ENCODE measurements around the gene ZNF747.
"Not testable (repeated sequence)": the region's sequence is repeated elsewhere in the genome, so short reads cannot be mapped to it uniquely, and the experiment has no call there.

The ZNF747 gene

GRCh38 chr16:30559690-30560089 lies 25.0 kb upstream of the ZNF747 start:
- intact Hi-C loops (cut with DNase I): no loop called here
- DNase-seq: no peak

DNA sequence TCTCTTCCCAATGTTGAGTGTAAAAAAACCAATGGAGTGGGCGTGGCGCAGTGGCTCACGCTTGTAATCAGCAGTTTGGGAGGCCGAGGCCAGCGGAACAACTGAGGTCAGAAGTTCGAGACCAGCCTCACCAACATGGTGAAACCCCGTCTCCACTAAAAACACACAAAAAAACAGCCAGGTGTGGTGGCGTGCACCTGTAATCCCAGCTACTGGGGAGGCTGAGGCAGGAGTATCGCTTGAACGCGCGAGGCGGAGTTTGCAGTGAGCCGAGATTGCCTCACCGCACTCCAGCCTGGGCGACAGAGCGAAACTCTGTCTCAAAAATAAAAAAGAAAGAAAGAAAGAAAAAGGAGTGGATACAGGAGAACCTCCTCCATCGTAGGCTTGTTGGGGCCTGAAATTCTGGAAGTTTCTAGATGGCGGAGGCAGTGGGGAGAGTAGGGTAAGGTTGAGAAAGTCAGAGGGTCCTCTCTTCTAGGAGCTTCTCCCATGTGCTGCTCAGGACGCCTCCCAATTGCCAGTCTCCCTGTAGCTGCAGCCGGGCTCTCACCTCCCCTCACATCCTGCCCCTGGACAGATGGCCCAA lies 24.2 kb upstream of the ZNF747 start:
- no peak for DNase-seq

GRCh38 chr16:30557957-30558788 lies 23.5 kb upstream of the ZNF747 start, which contains the start of gene ZNF764:
ZNF764 (minus strand) TSS chr16:30558374; CDS start chr16:30558182, 192 bp downstream.
- intact Hi-C loops (cut with DNase I): loop anchor here (1.0 kb wide), 1 partner anchor 24 kb away; the partner anchor contains the start of gene ZNF747
- DNase-seq: peak; percentile 96 to 100 (median 98)

More for the DNA sequence above, 24.2 kb upstream of the ZNF747 start:
- intact Hi-C loops (cut with DNase I): loop anchor here (1.0 kb wide), 1 partner anchor 25 kb away; the partner anchor contains the start of gene ZNF747

- DNase-seq: peak in 4 of 42 donors; percentile 19 to 48 (median 39)
- intact Hi-C loops (cut with DNase I): no loop called here
Measured at GRCh38 chr16:30557707-30557956, 23.0 kb upstream of the ZNF747 start.

GRCh38 chr16:30556125-30556473 lies 21.4 kb upstream of the ZNF747 start:
- intact Hi-C loops (cut with DNase I): no loop called here
- DNase-seq: no peak

DNA sequence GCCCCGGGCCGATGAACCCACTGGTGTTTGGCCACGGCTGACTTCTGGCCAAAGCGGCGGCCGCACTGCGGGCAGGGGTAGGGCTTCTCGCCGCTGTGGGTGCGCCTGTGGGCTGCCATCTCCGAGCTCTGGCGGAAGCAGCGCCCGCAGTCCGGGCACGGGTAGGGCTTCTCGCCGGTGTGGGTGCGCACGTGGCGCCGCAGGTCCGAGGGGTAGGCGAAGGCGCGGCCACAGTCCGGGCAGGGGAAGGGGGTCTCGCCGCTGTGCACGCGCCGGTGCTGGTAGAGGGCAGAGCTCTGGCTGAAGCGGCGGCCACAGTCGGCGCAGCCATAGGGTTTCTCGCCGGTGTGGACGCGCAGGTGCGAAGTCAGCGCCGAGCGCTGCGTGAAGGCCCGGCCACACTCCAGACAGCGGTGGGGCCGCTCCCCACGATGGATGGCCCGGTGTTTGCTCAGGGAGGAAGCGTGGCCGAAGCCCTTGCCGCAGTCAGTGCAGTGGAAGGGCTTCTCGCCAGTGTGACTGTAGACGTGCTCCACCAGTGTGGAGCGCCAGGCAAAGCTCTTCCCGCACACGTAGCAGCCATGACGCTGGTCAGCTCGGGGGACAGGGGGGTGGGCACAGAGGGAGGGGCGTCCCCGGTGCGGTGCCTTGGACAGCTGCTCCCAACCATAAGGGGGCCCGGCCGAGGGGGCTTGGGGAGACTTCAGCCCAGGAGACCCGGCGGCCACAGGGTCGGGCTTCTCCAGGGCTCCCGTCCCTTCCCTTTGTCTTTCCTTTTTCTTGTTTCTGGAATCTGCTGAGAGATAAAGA lies 20.9 kb upstream of the ZNF747 start:
- intact Hi-C loops (cut with DNase I): no loop called here
- DNase-seq: no peak

GRCh38 chr16:30554557-30555314 lies 20.1 kb upstream of the ZNF747 start:
- intact Hi-C loops (cut with DNase I): no loop called here
- no peak for DNase-seq

DNA sequence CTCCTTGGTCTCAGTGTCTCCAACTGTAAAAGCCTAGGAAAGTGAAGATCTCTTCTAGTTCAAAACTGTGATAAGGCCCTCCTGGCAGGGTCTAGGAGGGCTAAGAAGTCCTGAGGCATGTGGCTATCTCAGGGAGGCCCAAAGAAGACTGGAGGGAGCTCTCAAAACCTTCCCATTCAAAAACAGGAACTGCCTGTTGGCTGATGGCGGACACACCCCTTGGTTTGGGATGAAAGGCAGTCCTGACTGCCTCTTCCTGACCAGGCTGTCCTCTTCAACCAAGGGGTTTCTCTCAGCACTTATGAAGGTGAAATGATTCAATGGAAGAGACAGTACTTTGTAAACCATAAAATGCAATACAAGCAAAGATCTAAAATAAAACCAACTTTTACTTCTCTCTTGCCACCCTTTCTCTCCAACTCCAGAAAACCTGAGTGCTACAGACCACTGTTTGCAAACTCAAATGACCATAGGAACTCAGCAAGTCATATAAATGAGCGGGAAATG lies 18.8 kb upstream of the ZNF747 start:
- no peak for DNase-seq
- intact Hi-C loops (cut with DNase I): no loop called here

DNA sequence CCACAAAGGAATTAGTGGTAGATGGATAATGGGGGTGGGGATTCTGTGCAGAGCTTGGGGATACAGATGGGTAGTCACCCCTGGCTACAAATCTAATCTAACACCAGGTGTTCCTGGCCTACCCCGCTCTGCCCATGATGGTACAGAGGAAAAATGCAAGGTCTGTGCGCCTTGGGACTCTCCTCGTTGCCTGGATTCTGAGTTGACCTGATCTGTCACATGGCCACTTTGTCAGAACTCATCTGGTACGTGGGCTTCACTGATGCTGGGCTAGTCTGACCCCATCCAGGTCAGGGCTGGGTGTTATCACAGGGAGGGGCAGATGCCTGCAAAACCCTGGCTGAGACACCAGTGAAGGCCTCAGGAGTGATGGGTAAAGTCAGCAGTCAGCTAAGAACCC lies 18.3 kb upstream of the ZNF747 start:
- intact Hi-C loops (cut with DNase I): no loop called here
- DNase-seq: no peak

DNA sequence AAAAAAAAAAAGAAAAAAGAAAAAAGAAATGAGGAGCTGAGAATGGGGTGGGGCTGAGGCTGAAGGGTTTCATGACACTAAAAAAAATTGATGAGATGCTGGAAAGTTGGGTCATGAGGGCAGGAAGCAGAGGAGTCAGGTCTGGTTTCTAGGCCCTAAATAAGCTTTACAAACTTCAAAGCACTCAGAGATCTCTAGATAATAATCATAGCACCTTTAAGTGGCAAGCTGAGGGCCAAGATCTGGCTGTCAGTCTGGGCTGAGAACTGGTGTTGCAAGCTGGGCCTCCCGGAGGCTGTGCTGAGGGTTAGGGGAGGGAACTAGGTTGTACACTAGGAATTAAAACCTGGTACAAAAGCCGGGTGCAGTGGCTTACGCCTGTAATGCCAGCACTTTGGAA lies 17.1 kb upstream of the ZNF747 start:
- intact Hi-C loops (cut with DNase I): no loop called here
- DNase-seq: no peak

DNA sequence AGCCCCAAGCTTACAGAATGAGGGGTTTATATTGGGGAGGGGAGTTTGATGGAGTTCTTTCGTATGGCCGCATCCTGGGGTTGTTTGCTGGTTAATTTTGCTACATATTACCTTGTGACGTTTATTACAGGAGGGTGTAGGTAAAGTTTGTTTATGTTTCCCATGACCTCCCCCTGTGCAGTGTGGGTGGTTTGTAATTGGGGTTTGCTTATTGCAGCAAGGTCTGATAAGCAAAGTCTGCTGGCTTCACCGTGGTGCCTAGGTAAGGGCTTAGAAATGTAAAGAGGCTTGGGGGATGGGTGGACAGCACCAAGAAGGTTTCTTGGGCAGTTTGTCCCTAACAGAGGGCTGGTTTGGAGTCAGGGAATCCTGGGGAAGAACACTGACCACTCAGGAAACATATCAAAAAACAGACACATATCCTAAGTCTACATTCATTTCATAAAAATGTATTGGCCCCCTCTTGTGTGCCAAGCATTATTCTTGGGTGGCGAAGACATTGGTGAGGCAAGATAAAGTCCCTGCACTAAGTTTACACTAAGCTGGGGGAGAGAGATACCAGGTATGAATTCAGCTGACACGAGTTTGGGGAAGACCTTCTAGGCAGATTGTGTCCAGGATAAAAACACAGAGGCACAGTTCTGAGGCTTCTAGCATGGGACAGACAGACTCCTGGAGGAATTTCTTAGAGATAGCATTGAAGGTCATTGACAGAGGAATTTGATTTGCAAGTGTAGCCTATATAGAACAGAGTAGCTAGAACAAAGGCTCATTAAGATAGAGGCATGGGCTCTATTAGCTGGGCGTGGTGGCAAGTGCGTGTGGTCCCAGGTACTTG lies 14.0 kb upstream of the ZNF747 start:
- DNase-seq: no peak
- intact Hi-C loops (cut with DNase I): no loop called here

- no peak for DNase-seq
- intact Hi-C loops (cut with DNase I): no loop called here
Measured at GRCh38 chr16:30546115-30546514, 11.5 kb upstream of the ZNF747 start.

DNA sequence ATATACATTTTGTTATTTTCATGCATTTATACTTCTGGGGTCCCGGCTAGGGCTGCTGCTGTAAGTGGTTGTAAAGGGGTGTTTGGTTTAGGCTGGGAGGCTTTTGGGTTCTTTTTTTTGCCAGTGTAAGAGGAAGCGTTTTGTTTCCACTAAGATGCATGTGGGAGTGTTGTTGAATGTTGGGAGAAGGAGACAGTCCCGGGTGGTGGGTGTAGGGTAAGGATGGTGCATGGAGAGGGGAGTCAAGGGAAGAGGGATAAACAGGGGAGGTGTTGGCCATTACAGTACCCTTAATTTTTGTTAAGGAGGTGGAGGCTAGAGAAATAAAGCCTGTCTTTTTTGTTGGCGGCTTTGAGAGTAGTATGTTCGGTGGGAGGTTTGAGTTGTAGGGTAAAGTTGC lies 8.4 kb upstream of the ZNF747 start:
- no peak for DNase-seq
- intact Hi-C loops (cut with DNase I): no loop called here

GRCh38 chr16:30541502-30542329 lies 7.1 kb upstream of the ZNF747 start:
- no peak for DNase-seq
- intact Hi-C loops (cut with DNase I): no loop called here

DNA sequence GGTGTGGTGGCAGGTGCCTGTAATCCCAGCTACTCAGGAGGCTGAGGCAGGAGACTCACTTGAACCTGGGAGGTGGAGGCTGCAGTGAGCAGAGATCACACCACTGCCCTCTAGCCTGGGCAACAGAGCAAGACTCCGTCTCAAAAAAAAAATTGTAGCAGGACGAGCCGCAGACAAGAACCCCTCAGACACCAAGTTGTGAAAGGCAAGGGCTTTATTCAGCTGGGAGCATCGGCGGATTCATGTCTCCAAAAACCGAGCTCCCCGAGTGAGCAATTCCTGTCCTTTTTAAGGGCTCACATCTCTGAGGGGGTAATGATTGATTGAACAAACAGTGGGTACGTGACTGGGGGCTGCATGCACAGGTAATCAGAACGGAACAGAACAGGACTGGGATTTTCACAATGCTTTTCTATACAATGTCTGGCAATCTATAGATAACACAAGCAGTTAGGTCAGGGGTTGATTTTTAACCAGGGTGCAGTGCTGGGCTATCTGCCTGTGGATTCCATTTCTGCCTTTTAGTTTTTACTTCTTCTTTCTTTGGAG lies 6.3 kb upstream of the ZNF747 start:
- DNase-seq; intact Hi-C loops (cut with DNase I): not testable (repeated sequence)

GRCh38 chr16:30539986-30540526 lies 5.4 kb upstream of the ZNF747 start:
- intact Hi-C loops (cut with DNase I): loop anchor here (5.0 to 10.0 kb wide), 2 partner anchors 32 to 115 kb away; partner anchors contain the start of genes FBRS, PRR14 and ZNF688
- not testable (repeated sequence) for DNase-seq

Measured in head of caudate nucleus (tissue), 42 donors.